ENCODE data around the gene MYO1B.

DNA sequence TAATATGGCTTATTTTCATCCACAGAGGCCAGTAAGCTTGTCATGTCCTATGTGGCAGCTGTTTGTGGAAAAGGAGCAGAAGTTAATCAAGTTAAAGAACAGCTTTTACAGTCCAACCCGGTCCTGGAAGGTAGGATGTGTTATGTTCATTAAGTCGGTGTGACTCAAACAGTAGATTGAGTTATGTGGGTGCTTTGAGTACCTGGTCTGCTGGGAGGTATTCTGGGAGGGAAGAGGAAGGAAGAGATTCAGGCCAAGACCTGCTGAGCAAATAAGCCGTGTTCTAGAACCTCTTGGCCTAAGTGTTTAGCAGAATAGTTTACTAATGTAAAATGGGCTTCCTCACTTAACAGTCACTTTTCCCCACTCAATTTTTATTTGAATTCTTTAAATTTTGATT, 96.2 kb downstream of the MYO1B start:
- TF ChIP-seq CTCF (conservative IDR thresholded peaks at IDR 0.05; ENCODE audit: low read depth, low read length) (no peak), EZH2phosphoT487 (IDR thresholded peaks at IDR 0.05; ENCODE audit: borderline replicate concordance, low read length) (no peak)

Measured in PC-3 (cell line).